Cerebellar cortex (tissue), 1 donor: ENCODE results near the gene CHST9.
"Not testable (repeated sequence)": the region's sequence is repeated elsewhere in the genome, so short reads cannot be mapped to it uniquely, and the experiment has no call there.

Experiments used
- DNase-seq: peaks from one replicate; pipeline ENCODE4 v3.0.0-alpha.2; 2015; ENCODE audit warnings: low spot score

The CHST9 gene

GRCh38 chr18:27185025-27185763 is at the start of gene CHST9:
Gene CHST9 (minus strand): TSS chr18:27185308. CDS start chr18:27142809, 42,499 bp downstream.
- DNase-seq = no peak

GRCh38 chr18:27232355-27232754 is 47.2 kb upstream of the CHST9 start:
- not testable (repeated sequence) for DNase-seq

- not testable (repeated sequence) for DNase-seq
Observed at GRCh38 chr18:27231671-27232070, 46.6 kb upstream of the CHST9 start.

- DNase-seq = not testable (repeated sequence)
Observed at GRCh38 chr18:27231221-27231620, 46.1 kb upstream of the CHST9 start.

GRCh38 chr18:27227721-27228120 is 42.6 kb upstream of the CHST9 start:
- DNase-seq = no peak

DNA sequence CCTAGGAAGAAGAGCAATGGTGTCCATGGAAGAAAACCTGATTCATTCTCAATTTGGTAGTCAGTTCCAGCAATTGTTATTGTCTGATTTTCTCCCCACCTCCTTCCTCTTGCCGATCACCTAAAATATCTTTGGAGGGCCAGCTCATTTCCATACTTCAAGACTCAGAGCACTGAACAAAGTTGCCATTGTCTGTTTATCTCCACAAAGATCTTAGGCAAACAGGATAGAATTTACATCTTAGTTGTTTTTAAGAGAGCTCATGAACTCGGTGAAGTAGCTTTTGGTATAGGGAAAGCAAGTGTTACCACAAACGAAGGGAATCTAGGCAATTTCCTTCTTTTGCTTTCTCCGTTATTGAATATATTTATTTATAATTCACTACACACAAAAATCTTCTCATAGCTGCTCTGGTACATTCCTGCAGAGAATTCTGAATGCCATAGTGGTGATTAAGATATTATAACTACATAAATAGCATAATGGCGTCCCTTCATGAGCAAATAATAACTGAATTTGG is 41.5 kb upstream of the CHST9 start:
- no peak for DNase-seq

DNA sequence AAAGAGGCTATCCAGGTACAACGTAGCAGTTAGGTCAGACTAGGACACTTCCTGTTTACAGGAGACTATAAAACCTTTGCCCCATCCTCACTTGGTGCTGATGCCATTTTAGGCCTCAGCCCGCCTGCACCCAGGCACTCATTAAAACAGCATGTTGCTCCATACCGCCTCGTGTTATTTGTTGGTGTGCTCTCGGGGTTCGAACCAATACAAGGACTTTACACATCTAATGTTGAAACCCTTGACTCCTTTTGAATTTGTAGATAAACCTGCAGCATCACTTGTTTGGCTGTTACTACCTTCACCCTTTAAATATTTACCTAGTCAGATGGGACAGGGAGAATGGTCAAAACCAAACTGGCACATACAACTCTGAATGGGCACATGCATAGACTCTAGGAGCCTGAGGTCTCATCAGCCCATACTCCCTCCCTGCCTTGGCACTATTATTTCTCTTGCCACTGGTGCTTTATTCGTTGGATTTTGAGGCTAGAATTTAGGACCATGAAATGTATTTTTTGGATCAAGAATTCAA is 40.9 kb upstream of the CHST9 start:
- no peak for DNase-seq

GRCh38 chr18:27223526-27224291 is 38.6 kb upstream of the CHST9 start:
- no peak for DNase-seq

DNA sequence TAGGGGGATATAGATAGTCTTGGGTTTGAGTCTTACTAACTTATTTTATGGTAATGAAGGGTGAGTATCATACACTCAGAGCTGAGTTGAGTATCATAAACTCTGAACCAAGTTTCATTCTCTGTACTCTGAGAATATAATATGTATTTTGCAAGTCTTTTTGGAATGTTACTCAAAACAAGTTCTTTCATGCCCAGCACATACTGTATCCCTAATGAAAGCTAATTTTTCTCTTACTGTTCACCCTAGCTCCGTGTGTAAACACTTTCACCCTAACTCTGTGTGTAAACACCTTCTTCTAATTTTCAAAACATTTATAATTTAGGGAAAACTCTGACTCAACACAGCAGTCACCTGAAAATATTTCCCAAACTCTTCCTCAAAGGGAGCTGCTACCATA is 29.7 kb upstream of the CHST9 start:
- no peak for DNase-seq

- no peak for DNase-seq
Observed at GRCh38 chr18:27213123-27213717, 28.1 kb upstream of the CHST9 start.

GRCh38 chr18:27211569-27211968 is 26.5 kb upstream of the CHST9 start:
- no peak for DNase-seq

DNA sequence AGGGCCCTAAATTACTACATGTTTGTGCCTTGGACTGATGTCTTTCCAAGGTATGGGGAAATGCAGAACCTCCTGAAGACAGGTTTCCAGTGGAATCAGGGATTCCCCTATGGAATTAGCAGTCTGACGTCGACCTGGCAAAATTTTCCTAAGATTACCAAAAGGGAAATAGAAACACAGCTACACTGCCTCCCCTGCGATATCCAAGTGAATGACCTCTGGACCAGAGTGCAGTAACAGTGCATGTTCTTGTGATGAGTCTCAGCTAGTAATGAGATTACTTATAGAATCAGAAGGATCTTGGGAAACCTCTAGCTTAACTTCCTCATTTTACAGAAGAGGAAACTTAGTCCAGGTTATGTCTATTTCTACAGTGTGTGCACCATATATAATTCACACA is 21.3 kb upstream of the CHST9 start:
- DNase-seq = no peak

- DNase-seq = no peak
Observed at GRCh38 chr18:27202741-27203140, 17.6 kb upstream of the CHST9 start.

- DNase-seq = no peak
Observed at GRCh38 chr18:27198036-27198435, 12.9 kb upstream of the CHST9 start.

GRCh38 chr18:27188309-27188708 is 3.2 kb upstream of the CHST9 start:
- DNase-seq = no peak

- no peak for DNase-seq
Observed at GRCh38 chr18:27185897-27186296, 789 bp upstream of the CHST9 start.

GRCh38 chr18:27184115-27185024 is 738 bp downstream of the CHST9 start:
- no peak for DNase-seq

DNA sequence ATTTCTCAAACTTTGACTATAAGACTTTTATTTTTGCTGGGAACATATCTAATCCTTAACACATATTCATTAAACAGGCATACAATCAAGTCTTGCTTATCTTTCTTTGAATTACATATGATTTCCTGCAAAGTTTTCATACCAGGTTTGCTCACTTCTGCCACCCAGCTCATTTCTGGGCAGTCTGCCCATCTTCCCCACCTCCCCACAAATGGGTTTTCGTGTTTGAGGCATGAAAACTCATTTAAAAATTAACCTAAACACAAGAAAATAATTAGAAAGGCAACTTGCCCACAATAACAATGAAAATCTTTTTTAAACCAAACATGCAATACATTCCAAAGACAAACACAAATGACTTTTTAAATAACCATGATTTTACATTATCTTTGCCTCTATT is 3.4 kb downstream of the CHST9 start:
- no peak for DNase-seq

DNA sequence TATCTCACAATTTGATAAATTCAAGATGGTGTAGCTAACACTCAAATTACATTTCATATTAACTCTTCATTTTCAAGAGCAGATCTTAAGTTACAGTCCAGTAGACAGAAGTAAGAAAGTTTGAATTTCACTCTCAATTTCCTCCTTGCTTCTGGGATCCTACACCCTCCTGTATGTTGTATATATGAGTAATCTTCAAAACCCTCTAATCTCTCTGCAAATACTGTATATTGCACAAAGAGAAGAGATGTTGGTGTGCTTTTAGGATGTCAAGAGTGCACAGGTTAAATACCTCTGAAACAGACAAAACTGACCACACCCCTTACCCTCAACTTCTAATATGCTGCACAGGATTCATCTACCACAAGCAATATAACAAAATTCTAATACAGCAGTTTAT is 6.7 kb downstream of the CHST9 start:
- no peak for DNase-seq

GRCh38 chr18:27175914-27176313 is 9.2 kb downstream of the CHST9 start:
- DNase-seq = no peak

DNA sequence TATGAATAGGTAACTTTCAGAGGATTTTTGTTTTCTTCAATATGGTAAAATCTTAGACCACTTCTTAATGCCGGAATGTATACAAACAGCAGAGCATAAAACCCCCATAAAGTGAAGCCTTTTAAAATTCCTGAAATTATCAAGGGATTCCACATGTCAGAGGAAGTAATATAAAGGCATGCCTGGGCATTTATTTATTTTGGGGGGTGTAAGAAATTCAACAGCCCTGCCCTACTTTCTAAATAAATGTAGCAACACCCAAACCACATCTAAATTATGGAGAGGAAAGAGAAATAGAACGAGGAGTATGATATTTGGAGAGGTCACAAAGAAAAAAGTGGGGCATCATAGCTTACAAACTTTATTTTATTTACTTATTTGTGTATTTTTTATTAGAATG is 9.9 kb downstream of the CHST9 start:
- DNase-seq = no peak

DNA sequence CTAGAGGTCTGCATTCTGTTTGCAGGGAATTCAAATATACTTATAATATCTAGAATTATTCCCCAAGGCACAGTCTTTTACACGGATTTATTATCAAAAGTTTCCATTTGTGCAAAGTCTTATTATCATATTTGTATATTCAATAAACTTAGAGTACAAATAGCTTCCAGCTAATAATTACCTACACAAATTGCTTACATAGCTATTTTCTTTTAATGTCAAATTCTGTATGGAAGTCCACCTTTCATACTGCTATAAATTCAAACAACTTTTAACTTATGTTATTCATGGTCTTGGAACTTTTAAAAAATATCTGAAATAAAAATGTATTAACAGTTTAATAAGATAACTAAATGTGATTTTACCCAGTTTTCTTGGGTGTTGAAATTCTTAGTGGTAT is 13.1 kb downstream of the CHST9 start:
- DNase-seq = no peak
